Coronary artery (tissue), 2 donors: ENCODE measurements around the gene PRDM16.
A peak's percentile ranks its signal among the peaks of the same experiment; 100 is the strongest.

Experiments used
- DNase-seq: peaks from one replicate; pipeline ENCODE4 v3.0.0-alpha.2; 2017; ENCODE audit warnings: low spot score
- H3K27ac ChIP-seq, 2 donors: fragments of 200-600 bp; sonication (generic); one replicate each; pipeline ENCODE4 v1.5.1; 2016 to 2019
- H3K4me3 ChIP-seq: fragments of 200-600 bp; sonication (generic); 2 replicates; pipeline ENCODE4 v1.5.1; 2016; ENCODE audit warnings: mild to moderate bottlenecking, moderate library complexity
- CTCF ChIP-seq: fragments of 200-600 bp; sonication (generic); IDR thresholded peaks from one replicate; pipeline ENCODE4 v1.5.1; 2019; ENCODE audit warnings: antibody characterized with exemption

PRDM16 gene

GRCh38 chr1:3061981-3062615 lies 6.9 kb upstream of the PRDM16 start:
- TF ChIP-seq CTCF, result no peak
- Histone ChIP-seq H3K27ac (peak overlapping the region in 1 of 2 donors; percentile 50), H3K4me3 (no peak overlapping the region)
- peak; percentile 66 for DNase-seq

- no peak for TF ChIP-seq CTCF
- Histone ChIP-seq H3K27ac (peak overlapping the region in 1 of 2 donors; percentile 50), H3K4me3 (peak overlapping the region; percentile 60)
- DNase-seq, result peak; percentile 57
Observed at GRCh38 chr1:3062616-3063378, 6.2 kb upstream of the PRDM16 start.

DNA sequence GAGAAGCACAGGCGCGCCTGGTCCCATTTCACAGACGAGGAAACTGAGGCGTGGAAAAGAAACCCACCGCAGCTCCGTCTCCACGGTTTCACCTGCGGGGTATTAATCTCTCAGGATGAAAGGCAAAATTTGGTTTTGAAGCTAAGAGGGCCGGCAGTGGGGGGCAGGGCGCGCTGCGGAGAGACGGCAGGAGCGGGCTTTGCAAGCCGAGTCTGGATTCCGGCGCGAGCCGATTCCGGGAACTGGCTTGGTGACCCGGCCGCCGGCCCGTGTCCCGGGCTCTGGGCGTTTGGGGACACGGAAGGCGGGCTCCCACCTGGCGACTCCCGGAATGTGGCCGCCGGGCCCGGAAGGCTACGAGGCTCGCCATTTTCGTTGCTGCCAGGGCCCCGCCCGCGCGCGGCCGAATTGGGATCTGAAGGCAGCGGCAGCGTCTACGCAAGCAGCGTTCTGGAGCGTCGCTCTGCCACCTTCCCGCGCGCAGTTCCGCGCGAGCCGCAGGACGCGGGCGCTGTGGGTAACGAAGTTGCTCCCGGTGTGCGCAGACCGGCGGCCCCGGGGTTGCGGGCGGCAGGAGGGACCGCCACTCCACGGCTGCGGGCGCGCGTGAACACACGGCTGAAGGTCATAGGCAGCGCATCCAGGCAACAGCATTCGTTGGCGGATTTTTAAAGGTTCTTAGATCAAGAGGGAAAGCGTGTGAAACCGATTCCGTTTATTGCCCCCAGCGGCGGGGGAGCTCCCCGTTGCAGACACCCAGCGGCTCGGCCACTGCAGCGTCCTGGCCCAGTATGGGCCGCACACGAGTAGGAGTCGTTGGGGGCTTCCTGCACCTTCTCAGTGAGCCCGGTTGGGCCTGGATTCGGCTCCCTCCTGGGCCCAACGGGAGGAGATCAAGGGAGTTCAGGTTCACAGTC lies 5.4 kb upstream of the PRDM16 start:
- no peak for TF ChIP-seq CTCF
- DNase-seq, result peak; percentile 68

GRCh38 chr1:3064296-3064850 lies 4.6 kb upstream of the PRDM16 start:
- peak; percentile 57 for DNase-seq
- Histone ChIP-seq H3K4me3 (peak overlapping the region; percentile 99), H3K27ac (peak overlapping the region in 1 of 2 donors; percentile 100)
- TF ChIP-seq CTCF, result no peak

More for the DNA sequence above, 5.4 kb upstream of the PRDM16 start:
- Histone ChIP-seq H3K4me3 (peak overlapping the region; percentile 60), H3K27ac (peak overlapping the region in 1 of 2 donors; percentile 50)

DNA sequence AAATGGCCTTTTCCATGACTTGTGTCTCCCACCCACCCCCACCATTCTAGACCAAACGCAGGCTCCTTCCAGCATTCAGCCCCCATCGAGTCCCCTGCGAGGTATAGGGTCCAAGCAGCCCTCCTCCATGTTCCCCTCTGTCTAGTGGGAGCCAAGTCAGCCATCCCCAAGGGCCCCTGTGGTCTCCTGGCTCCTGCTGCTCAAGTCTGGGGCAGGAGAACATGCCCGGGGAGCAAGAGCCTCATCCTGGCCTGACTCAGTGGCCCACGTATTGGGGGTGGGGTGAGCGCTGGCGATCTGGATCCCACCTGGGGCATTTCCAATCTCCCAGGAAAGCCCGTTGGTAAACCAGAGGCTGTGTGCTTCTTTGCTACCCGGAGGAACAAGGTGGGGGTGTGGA lies 4.1 kb upstream of the PRDM16 start:
- TF ChIP-seq CTCF, result no peak
- Histone ChIP-seq H3K27ac (peak overlapping the region; percentile 63 to 100), H3K4me3 (peak overlapping the region; percentile 99)
- DNase-seq, result peak; percentile 36

DNA sequence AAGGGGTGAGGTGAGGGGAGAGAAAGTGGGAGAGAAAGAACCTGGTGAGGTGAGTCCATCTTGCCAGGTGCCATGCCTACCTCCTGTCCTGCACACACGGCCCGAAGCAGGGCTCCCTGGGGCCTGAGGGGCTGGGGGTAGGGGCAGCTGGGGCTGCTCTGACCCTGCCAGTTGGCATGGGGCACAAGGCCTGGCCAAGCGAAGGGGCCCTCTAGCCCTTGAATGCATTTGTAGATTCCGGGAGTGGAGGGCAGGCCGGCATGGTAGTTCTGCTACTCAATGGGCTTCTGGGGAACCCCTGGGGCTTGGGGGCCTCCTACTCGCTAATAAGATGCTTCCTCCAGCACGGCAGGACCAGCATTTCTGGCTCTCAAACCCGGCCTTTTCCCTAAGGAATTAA lies 3.6 kb upstream of the PRDM16 start:
- DNase-seq, result peak; percentile 55
- TF ChIP-seq CTCF, result no peak
- Histone ChIP-seq H3K4me3 (peak overlapping the region; percentile 99), H3K27ac (peak overlapping the region; percentile 63 to 100)
